GM21576 (cell line): ENCODE measurements around the gene FDX1.
"Not testable (repeated sequence)": the region's sequence is repeated elsewhere in the genome, so short reads cannot be mapped to it uniquely, and the experiment has no call there.

Experiments used
- ATAC-seq: cut with Tn5 transposase; IDR thresholded peaks from one replicate; pipeline ENCODE4 v1.9.1; 2021; ENCODE audit warnings: mild to moderate bottlenecking, moderate library complexity; ENCODE audit not compliant: unreplicated experiment

FDX1 gene, protein sequence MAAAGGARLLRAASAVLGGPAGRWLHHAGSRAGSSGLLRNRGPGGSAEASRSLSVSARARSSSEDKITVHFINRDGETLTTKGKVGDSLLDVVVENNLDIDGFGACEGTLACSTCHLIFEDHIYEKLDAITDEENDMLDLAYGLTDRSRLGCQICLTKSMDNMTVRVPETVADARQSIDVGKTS

GRCh38 chr11:110429731-110430266, at the start of gene FDX1:
FDX1 (plus strand) TSS chr11:110429948; CDS start chr11:110430121, 173 bp downstream.
- ATAC-seq = peak; percentile 78

DNA sequence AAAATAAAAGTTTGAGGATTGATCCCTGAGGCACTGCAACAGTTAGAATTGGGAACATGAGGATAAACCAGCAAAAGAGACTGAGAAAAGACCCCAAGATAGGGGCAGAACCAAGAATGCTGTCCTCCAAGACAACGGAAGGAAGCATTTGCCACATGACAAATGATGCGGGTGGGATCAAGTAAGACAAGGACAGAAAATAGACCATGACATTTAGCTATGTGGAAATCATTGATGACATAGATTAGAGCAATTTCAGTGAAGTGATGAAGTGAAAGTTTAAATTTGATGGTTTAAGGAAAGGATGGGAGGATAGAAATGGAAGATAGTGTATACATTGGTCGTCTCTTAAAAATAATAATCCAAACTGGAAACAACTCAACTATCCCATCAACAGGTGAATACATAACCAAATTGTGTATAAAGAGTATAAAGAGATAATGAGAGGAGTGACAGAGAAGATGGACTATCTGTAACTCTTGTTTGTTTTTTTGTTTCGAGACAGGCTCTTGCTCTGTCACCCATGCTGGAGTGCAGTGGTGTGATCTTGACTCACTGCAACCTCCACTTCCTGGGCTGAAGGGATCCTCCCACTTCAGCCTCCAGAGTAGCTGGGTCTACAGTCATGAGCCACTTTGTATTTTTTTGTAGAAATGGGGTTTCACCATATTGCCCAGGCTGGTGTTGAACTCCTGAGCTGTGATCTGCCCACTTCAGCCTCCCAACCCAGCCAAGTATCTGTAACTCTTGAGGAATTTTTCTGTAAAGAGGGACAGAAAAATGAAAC, 48.7 kb upstream of the FDX1 start:
- ATAC-seq = no peak

- not testable (repeated sequence) for ATAC-seq
These were observed 41.5 kb upstream of the FDX1 start for GRCh38 chr11:110388231-110388630.

DNA sequence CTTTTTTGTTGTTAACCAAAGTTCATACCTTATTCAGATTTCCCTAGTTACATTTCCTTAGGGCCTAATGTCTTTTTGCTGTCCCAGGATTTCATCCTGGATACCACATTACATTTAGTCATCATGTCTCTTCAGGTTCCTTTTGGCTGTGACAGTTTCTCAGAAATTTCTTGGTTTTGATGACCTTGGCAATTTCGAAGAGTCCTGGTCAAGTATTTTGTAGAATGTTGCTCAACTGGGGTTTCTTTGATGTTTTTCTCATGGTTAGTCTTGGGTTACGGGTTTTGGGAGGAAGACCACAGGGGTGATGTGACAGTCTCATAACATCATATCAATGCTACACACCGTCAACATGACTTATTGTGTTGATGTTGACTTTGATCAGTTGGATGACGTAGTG, 39.8 kb upstream of the FDX1 start:
- ATAC-seq = no peak

- no peak for ATAC-seq
These were observed 37.7 kb upstream of the FDX1 start for GRCh38 chr11:110392056-110392455.

DNA sequence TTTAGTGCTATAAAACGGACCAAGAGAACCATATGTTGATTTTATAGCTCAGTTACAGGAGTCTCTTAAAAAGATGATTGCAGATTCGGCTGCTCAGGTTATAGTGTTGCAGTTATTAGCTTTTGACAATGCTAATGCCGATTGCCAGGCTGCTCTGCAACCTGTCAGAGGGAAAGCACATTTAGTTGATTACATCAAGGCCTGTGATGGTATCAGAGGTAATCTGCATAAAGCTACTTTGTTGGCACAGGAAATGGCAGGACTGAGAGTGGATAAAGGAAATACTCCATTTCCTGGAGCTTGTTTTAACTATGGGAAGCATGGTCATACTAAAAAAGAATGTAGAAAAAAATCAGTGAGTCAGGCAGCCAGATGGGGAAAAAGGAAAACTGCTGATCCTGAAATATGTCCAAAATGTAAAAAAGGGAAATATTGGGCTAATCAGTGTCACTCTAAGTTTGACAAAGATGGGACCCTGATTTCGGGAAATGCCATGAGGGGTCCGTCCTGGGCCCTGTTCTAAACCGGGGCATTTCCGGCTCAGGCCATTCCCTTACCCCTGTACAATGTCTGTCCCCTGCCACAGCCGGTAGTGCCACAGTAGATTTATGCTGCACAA, 32.0 kb upstream of the FDX1 start:
- ATAC-seq = not testable (repeated sequence)

GRCh38 chr11:110403585-110403984, 26.2 kb upstream of the FDX1 start:
- ATAC-seq = not testable (repeated sequence)

- ATAC-seq = not testable (repeated sequence)
These were observed 24.1 kb upstream of the FDX1 start for GRCh38 chr11:110405636-110406035.

DNA sequence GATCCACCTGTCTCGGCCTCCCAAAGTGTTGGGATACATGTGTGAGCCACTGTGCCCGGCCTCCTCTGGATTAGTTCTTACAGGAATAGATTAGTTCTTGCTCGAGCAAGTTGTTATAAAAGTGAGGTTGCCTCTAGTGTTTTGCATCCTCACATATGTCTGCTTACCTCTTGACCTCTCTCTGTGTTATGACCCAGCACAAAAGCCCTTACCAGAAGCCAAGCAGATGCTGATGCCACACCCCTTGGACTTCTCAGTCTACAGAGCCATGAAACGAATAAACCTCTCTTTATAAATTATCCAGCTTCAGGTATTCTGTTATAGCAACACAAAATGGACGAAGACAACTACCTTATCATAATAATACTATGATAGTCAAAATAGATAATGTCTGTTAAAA, 22.4 kb upstream of the FDX1 start:
- no peak for ATAC-seq

DNA sequence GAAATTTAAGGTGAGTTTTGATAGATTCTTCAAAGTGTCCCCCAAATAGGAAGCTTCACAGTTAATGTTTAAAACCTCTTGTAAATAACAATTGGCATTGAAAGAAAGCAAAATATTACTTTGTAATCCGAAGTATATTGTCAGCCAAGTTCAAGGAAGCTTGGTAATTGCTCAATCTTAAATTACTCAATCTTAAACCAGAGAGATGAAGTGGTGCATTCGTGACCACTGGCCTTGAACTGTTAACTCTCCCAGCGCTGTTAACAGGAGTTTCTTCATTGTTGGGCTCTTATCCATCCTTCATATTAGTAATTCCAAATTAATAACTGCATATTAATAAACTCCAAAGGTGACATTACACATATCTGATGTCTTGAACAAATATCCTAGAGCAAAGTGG, 20.6 kb upstream of the FDX1 start:
- no peak for ATAC-seq

DNA sequence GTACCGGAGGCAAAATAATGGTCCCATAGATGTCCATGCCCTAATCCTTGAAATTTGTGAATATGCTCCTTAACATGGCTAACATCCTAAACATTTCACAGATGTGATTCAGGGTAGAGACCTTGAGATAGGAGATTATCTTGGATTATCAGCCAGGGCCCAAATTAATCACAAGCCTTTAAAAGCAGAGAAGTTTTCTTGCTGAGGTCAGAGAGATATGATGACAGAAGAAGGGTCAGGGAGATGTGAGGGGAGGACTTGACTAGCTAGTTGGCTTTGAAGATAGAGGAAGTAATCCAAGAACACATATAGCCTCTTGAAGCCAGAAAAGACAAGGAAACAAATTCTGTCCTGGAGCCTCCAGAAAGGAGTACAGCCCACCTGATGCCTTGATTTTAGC, 19.1 kb upstream of the FDX1 start:
- no peak for ATAC-seq

- ATAC-seq = no peak
These were observed 14.7 kb upstream of the FDX1 start for GRCh38 chr11:110415081-110415480.

GRCh38 chr11:110421658-110422057, 8.1 kb upstream of the FDX1 start:
- not testable (repeated sequence) for ATAC-seq

DNA sequence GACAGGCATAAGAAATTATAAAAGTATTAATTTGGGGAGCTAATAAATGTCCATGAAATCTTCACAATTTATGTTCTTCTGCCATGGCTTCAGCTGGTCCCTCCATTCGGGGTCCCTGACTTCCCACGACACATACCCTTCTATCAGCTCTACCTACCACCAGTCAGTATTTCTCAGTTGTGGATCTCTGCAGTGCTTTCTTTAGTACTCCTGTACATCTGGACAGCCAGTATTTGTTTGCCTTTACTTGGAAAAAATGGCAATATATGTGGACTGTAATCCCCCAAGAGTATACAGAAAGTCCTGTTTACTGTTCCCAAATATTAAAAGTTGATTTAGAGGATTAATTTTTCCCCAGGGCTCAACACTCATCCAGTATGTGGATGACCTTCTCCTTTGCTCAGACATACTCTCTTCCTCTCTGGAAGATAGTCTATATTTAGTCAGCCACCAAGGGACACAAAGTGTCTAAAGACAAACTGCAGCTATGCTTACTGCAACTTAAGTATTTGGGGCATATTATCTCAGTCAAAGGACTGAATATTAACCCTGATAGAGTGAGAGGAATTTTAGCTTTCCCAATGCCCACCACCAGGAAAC, 7.3 kb upstream of the FDX1 start:
- ATAC-seq = no peak

GRCh38 chr11:110424775-110425444, 4.8 kb upstream of the FDX1 start:
- ATAC-seq = no peak

- ATAC-seq = no peak
These were observed 3.8 kb upstream of the FDX1 start for GRCh38 chr11:110425751-110426545.

- no peak for ATAC-seq
These were observed 1.7 kb upstream of the FDX1 start for GRCh38 chr11:110428040-110428439.

DNA sequence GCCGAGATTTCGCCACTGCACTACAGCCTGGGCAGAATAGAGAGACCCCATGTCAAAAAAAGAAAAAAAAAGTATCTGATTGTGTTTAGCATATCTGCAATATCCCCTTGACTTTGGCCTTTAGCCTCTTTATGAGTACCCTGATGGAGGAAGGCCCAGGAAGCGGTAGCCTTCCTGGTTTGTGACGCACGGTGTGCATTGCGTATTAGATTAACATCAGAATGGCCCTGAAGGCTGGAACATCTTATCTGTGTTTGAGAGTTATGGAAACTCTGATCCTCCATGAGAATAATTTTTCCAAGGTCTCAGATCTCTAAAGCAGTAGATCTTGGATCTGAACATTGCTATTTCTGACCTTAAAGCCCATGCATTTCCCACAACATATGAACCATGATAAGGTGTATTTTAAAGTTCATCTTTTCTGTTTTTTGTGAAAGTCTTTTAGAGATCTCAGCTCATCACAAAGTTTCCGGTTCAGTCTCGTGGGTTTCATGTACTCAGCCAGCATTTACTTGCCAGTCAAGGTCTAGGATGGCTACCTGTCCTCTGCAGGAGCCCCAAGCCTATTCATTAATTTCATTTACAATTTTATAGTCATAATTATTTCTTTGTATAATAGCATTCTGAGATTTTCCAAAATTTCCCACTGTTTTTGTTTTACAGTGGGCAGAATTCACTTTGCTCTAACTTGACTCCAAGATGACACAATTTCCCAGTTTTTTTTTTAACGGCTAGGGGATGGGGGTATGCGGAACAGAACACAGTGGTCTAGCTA, 605 bp upstream of the FDX1 start:
- no peak for ATAC-seq
